Neural cell (in vitro differentiated cells): ENCODE data around the gene P3H3. TPM values are rescaled to one million over a fixed set of nuclear protein-coding genes. Genes with fewer than 3 reads are reported as not detected.

ENCODE experiments used
- H2AFZ ChIP-seq: fragments of 200-600, 300-800 bp; sonication (generic), shearing (Covaris generic); 2 replicates; pipeline ENCODE4 v1.6.0; 2014; ENCODE audit warnings: low read depth, mild to moderate bottlenecking, antibody characterized with exemption, low read length, moderate library complexity
- H3F3A ChIP-seq: fragments of 200-600 bp; shearing (Covaris generic); 2 replicates; pipeline ENCODE4 v1.6.1; 2016; ENCODE audit warnings: mild to moderate bottlenecking, moderate library complexity, mixed read lengths, antibody characterized with exemption, low read length; ENCODE audit not compliant: insufficient read depth, poor library complexity, severe bottlenecking
- H3K27ac ChIP-seq: fragments of 200-600, 300-800 bp; sonication (generic), shearing (Covaris generic); 2 replicates; pipeline ENCODE4 v1.5.1; 2014; ENCODE audit warnings: mild to moderate bottlenecking, low read length, moderate library complexity
- H3K27me3 ChIP-seq: fragments of 300-800, 200-600 bp; sonication (generic), shearing (Covaris generic); 2 replicates; pipeline ENCODE4 v1.6.0; 2014; ENCODE audit warnings: mild to moderate bottlenecking, low read depth, low read length, moderate library complexity; ENCODE audit not compliant: insufficient read depth
- H3K36me3 ChIP-seq: fragments of 300-800, 200-600 bp; sonication (generic), shearing (Covaris generic); 2 replicates; pipeline ENCODE4 v1.5.1; 2014; ENCODE audit warnings: mild to moderate bottlenecking, antibody characterized with exemption, low read length, moderate library complexity; ENCODE audit not compliant: insufficient read depth
- H3K4me2 ChIP-seq: fragments of 300-800, 200-600 bp; sonication (generic), shearing (Covaris generic); 2 replicates; pipeline ENCODE4 v1.6.0; 2014; ENCODE audit warnings: mild to moderate bottlenecking, low read length
- H3K4me3 ChIP-seq: fragments of 300-800, 200-600 bp; sonication (generic), shearing (Covaris generic); 2 replicates; pipeline ENCODE4 v1.5.1; 2014; ENCODE audit warnings: mild to moderate bottlenecking, low read length, moderate library complexity
- H3K79me2 ChIP-seq: fragments of 200-600 bp; shearing (Covaris generic); replicated peaks from 2 replicates; pipeline ENCODE4 v1.6.0; 2014; ENCODE audit warnings: mild to moderate bottlenecking, low read length, moderate library complexity; ENCODE audit not compliant: insufficient read depth
- H3K9ac ChIP-seq: fragments of 300-800, 200-600 bp; sonication (generic), shearing (Covaris generic); 2 replicates; pipeline ENCODE4 v1.6.1; 2016; ENCODE audit warnings: mild to moderate bottlenecking, low read length, mixed read lengths
- H3K9me2 ChIP-seq: fragments of 200-600 bp; shearing (Covaris generic); 2 replicates; pipeline ENCODE4 v1.6.1; 2016; ENCODE audit warnings: mild to moderate bottlenecking, low read length, mixed read lengths; ENCODE audit not compliant: insufficient read depth
- H3K9me3 ChIP-seq: fragments of 200-600, 300-800 bp; sonication (generic), shearing (Covaris generic); 2 replicates; pipeline ENCODE4 v1.6.1; 2016; ENCODE audit warnings: mild to moderate bottlenecking, mixed run types, low read length, moderate library complexity, mixed read lengths
- H4K20me1 ChIP-seq: fragments of 200-600 bp; shearing (Covaris generic); 2 replicates; pipeline ENCODE4 v1.6.1; 2016; ENCODE audit warnings: mild to moderate bottlenecking, mixed run types; ENCODE audit not compliant: insufficient read depth
- CTCF ChIP-seq: fragments of 450-650 bp; IDR thresholded peaks from 2 replicates; pipeline ENCODE4 v1.5.1; 2014; ENCODE audit warnings: antibody characterized with exemption, mild to moderate bottlenecking, moderate library complexity; ENCODE audit not compliant: poor library complexity, severe bottlenecking
- EP300 ChIP-seq: fragments of 450-650 bp; conservative IDR thresholded peaks from 2 replicates; pipeline ENCODE4 v1.6.1; 2014; ENCODE audit warnings: antibody characterized with exemption, mild to moderate bottlenecking, moderate library complexity; ENCODE audit not compliant: poor library complexity, severe bottlenecking
- EZH2 ChIP-seq: fragments of 200-600, 300-800 bp; shearing (Covaris generic), sonication (generic); IDR thresholded peaks from 2 replicates; pipeline ENCODE4 v1.6.1; 2014; ENCODE audit warnings: antibody characterized with exemption, low read length, borderline replicate concordance, mild to moderate bottlenecking; ENCODE audit not compliant: insufficient read depth, poor library complexity, severe bottlenecking
- POLR2AphosphoS5 ChIP-seq: IDR thresholded peaks from 2 replicates; pipeline ENCODE4 v1.6.1; 2012
- RAD21 ChIP-seq: fragments of 450-650 bp; conservative IDR thresholded peaks from 2 replicates; pipeline ENCODE4 v1.6.1; 2014; ENCODE audit warnings: antibody characterized with exemption, mild to moderate bottlenecking, moderate library complexity
- REST ChIP-seq: IDR thresholded peaks from 2 replicates; pipeline ENCODE4 v1.6.1; 2012; ENCODE audit warnings: borderline replicate concordance
- SMC3 ChIP-seq: fragments of 450-650 bp; conservative IDR thresholded peaks from 2 replicates; pipeline ENCODE4 v1.6.1; 2014; ENCODE audit warnings: antibody characterized with exemption, mild to moderate bottlenecking, moderate library complexity; ENCODE audit not compliant: poor library complexity
- TAF1 ChIP-seq: IDR thresholded peaks from 2 replicates; pipeline ENCODE4 v1.6.1; 2012; ENCODE audit warnings: low read depth
- polyA plus RNA-seq: library from polyadenylated mRNA; depleted of rRNA; stranded (reverse); fragments of >200 nt; gene quantifications from 2 replicates; pipeline ENCODE4 v1.2.3, GENCODE V29; 2014

The P3H3 gene
- polyA plus RNA-seq, 1 donor from 2014 or later, result 58.9 TPM

- TF ChIP-seq SMC3, result no peak
- TF ChIP-seq EZH2, result no peak
- TF ChIP-seq TAF1, result no peak
- Histone ChIP-seq H2AFZ (no peak overlapping the region), H3K4me3 (no peak overlapping the region), H3K27ac (no peak overlapping the region), H3K9me3 (no peaks in the 10 kb centered on the region), H3K9ac (no peak overlapping the region), H3K4me2 (no peak overlapping the region), H3K36me3 (no peaks in the 10 kb centered on the region), H3K79me2 (peaks cover 25% of the 10 kb centered on the region), H3K27me3 (no peaks in the 10 kb centered on the region), H4K20me1 (no peaks in the 10 kb centered on the region), H3K9me2 (no peaks in the 10 kb centered on the region), H3F3A (no peaks in the 10 kb centered on the region)
Measured at GRCh38 chr12:6818222-6818621, 10.0 kb upstream of the P3H3 start.

- no peaks in the 10 kb centered on the region for H4K20me1 ChIP-seq
- H3K27ac ChIP-seq, result no peak overlapping the region
- no peak overlapping the region for H3K4me3 ChIP-seq
- H3K79me2 ChIP-seq, result peaks cover 25% of the 10 kb centered on the region
- H3K9me3 ChIP-seq, result no peaks in the 10 kb centered on the region
- no peak overlapping the region for H3K4me2 ChIP-seq
- TF ChIP-seq EP300 (no peak), SMC3 (no peak), CTCF (no peak), REST (no peak)
- H3K9me2 ChIP-seq, result no peaks in the 10 kb centered on the region
- H3F3A ChIP-seq, result no peaks in the 10 kb centered on the region
- no peaks in the 10 kb centered on the region for H3K27me3 ChIP-seq
- H3K9ac ChIP-seq, result no peak overlapping the region
- no peaks in the 10 kb centered on the region for H3K36me3 ChIP-seq
- H2AFZ ChIP-seq, result no peak overlapping the region
Measured at GRCh38 chr12:6818645-6819044, 9.6 kb upstream of the P3H3 start.

- H3K4me3 ChIP-seq, result no peak overlapping the region
- no peak for TF ChIP-seq TAF1
- TF ChIP-seq EP300, result no peak
- TF ChIP-seq REST, result no peak
- TF ChIP-seq POLR2AphosphoS5, result no peak
- no peak for TF ChIP-seq RAD21
- TF ChIP-seq CTCF, result no peak
- no peak for TF ChIP-seq EZH2
- TF ChIP-seq SMC3, result no peak
Measured at GRCh38 chr12:6819106-6820030, 8.8 kb upstream of the P3H3 start.

More at GRCh38 chr12:6819106-6820030, 8.8 kb upstream of the P3H3 start:
- Histone ChIP-seq H3K79me2 (peaks cover 25% of the 10 kb centered on the region), H3K27me3 (no peaks in the 10 kb centered on the region), H2AFZ (no peak overlapping the region), H3K36me3 (no peaks in the 10 kb centered on the region), H3K27ac (peak overlapping the region; percentile 88), H3F3A (no peaks in the 10 kb centered on the region), H3K9me3 (no peaks in the 10 kb centered on the region), H3K9me2 (no peaks in the 10 kb centered on the region), H4K20me1 (no peaks in the 10 kb centered on the region), H3K9ac (peak overlapping the region; percentile 88), H3K4me2 (no peak overlapping the region)
